T-helper 17 cell (primary cell): ENCODE data around the gene IRAK4. TPM values are rescaled to one million over a fixed set of nuclear protein-coding genes. Genes with fewer than 3 reads are reported as not detected.

Experiments
- ATAC-seq: fragments of 150-1000 bp; cut with Tn5 transposase; 2 replicates; pipeline ENCODE4 v1.10.0; 2021; ENCODE audit warnings: mild to moderate bottlenecking, moderate library complexity
- DNase-seq, 3 donors: peaks; one replicate each; pipeline versions ENCODE4 v3.0.0 to v3.0.0-alpha.2; 2020 to 2021
- H3K9me3 ChIP-seq: one replicate; pipeline ENCODE4 v1.7.0; 2013; ENCODE audit warnings: low read length, mild to moderate bottlenecking; ENCODE audit not compliant: control insufficient read depth, poor library complexity, severe bottlenecking
- H3K27ac Mint-ChIP-seq: one replicate; pipeline ENCODE4 v1.8.0; 2022; ENCODE audit warnings: mild to moderate bottlenecking, moderate library complexity, mixed read lengths
- H3K27me3 Mint-ChIP-seq: one replicate; pipeline ENCODE4 v1.8.0; 2022; ENCODE audit warnings: mixed read lengths
- H3K36me3 Mint-ChIP-seq: one replicate; pipeline ENCODE4 v1.8.0; 2022; ENCODE audit warnings: low read depth, mixed read lengths
- H3K4me1 Mint-ChIP-seq: one replicate; pipeline ENCODE4 v1.8.0; 2022; ENCODE audit warnings: mild to moderate bottlenecking, mixed read lengths
- H3K4me3 Mint-ChIP-seq: one replicate; pipeline ENCODE4 v1.8.0; 2022; ENCODE audit warnings: mild to moderate bottlenecking, moderate library complexity, mixed read lengths
- total RNA-seq, 4 donors: library from RNA in 2 of 4; stranded (reverse) in 2 of 4; gene quantifications; one replicate each; pipeline ENCODE4 v1.2.3 and lab custom pipeline; 2022 to 2026

IRAK4 gene
- total RNA-seq (10 to 100 TPM; 44.5 to 53.6 TPM), total RNA-seq (lab: John Stamatoyannopoulos, UW) (99.1 to 103 reads per million in 2 donors)

DNA sequence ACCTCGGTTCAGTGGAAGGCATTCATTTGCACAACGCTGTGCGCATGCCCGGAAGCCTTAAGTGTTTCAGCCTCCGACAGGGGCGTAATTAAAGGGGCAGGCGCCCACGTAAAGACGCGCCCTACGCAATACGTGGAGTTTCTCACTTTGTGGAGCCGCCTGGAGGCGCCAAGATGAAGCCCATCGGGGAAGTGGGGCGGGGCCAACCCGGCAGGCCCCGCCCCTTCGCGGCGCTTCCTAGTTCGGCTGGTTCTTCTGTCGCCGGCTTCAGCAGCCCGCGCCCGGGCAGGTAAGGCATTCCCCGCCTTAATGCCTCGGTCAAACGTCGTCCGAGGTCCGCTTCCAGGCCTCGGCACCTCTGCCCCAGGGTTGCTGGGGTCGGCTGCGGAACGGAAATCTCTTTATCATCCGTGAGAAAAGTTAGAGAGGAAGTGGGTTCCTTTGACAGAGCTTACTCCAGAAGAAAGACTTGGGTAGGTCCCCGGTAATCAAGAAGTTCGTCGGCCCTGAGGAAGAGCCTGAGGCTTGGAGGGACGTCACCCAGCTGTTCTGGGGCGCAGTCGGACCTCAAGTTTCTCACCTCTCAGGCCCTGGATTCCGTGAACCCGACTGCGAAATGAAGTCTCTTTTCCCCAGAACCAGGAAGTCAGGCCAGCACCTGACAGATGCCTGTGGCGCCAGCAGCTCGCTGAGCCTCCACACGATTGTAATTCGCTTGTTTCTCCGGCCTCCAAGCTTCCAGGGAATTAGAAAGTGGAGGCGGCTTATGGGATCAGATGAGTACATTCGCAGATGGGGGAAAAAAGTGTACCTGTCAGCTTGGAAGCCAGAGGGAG is at the start of gene IRAK4, which contains the start of gene PUS7L:
Gene IRAK4, plus strand, starts transcription at position 224 of the 836 bp plus-strand sequence. CDS start 9,161 bp downstream, outside the sequence.
Gene PUS7L, minus strand, starts transcription at position 63 of the 836 bp plus-strand sequence. CDS start 3,545 bp downstream, outside the sequence.
- Mint-ChIP-seq H3K27ac (peak within 1 kb of the TSS; percentile 98), H3K4me3 (peak within 1 kb of the TSS; percentile 97), H3K36me3 (peaks cover 15% of the 10 kb centered on the region), H3K27me3 (no peaks in the 10 kb centered on the region), H3K4me1 (peaks cover 53% of the 10 kb centered on the region)
- H3K9me3 ChIP-seq: no peaks in the 10 kb centered on the region
- DNase-seq (peak; percentile 90 to 94 (median 91)), ATAC-seq (peak; percentile 96)

DNA sequence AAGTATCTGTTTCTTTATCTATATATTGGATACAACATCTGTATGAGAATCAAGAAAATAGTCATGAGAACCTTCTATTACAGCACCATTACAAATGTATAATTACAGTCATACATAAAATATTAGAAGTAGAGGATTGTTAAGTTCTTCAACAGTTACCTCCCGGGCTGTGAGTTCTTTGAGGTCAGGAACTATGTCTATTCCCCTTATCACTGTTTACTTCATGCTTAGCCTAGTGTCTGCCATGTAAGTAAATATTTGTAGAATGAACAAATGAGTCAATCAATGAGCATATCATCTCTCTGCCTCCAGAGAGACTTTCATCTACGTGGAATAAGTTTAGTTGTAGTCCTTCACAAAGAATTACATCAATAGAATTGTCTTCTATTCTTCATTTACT is 47.4 kb upstream of the IRAK4 start:
- H3K27ac Mint-ChIP-seq: no peak overlapping the region

DNA sequence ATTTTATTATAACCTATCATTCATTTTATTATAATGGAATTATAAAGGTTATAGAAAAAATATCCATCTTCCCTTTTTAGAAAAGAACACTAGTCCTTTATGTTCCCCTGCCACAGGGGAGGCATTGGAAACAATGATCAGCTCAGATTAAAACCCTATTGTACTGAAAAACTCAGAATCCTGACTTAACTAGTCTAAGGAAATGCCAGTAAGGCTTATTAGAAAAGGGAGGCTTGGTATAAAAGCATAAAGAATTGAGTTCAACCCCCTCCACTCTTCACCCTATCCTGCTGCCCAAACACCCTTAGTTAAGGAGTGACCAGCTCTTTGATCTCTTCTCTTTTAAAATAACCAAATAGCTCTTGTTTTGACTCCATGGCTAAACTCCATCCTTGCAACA is 36.1 kb upstream of the IRAK4 start:
- Mint-ChIP-seq H3K36me3 (peaks cover 2% of the 10 kb centered on the region), H3K27ac (no peak overlapping the region), H3K4me3 (no peak overlapping the region), H3K27me3 (no peaks in the 10 kb centered on the region), H3K4me1 (no peaks in the 10 kb centered on the region)
- no peak for ATAC-seq
- no peak for DNase-seq
- no peaks in the 10 kb centered on the region for H3K9me3 ChIP-seq

More for the DNA sequence above, 47.4 kb upstream of the IRAK4 start:
- no peaks in the 10 kb centered on the region for H3K36me3 Mint-ChIP-seq
- peaks cover 25% of the 10 kb centered on the region for H3K27me3 Mint-ChIP-seq
- DNase-seq: no peak
- H3K4me3 Mint-ChIP-seq: no peak overlapping the region
- ATAC-seq: no peak
- H3K4me1 Mint-ChIP-seq: no peaks in the 10 kb centered on the region
- no peaks in the 10 kb centered on the region for H3K9me3 ChIP-seq

DNA sequence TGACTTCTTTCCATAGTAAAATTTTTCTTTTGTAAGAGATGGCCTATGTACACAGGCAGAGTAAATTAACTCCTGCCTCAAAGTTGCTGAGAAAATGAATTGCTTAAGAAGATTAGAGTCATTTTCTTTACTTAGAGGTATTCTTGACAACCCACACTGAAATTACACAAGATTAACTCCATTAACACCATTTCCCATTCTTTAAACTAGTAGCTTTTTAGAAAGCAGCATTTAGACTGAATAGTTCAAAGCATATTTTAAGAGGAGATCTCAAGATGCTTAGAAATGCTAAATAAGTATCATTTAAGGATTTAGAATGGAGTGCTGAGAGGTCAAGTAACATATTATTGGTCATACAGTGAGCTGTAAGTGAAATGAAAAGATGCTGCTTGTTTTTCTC is 35.6 kb upstream of the IRAK4 start:
- Mint-ChIP-seq H3K4me1 (no peaks in the 10 kb centered on the region), H3K27me3 (no peaks in the 10 kb centered on the region), H3K27ac (no peak overlapping the region), H3K36me3 (peaks cover 2% of the 10 kb centered on the region), H3K4me3 (no peak overlapping the region)
- no peak for ATAC-seq
- H3K9me3 ChIP-seq: no peaks in the 10 kb centered on the region
- no peak for DNase-seq

DNA sequence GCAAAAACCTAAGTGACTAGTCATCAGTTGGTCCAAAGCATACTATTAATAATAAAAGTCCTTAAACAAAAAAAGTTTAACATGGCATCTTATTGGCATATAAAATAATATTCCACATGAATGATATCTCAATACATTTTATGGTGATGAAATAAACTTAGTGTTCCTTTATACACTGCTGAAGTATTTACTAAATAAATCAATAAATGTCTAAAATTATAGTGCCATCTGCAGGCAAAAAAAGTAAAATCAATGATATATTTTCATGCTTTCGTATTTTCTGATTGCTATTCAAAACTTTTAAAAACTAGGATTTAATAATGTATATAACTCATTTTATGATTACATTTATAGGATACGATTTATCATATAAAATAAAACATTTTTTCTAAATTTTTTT is 30.6 kb upstream of the IRAK4 start:
- DNase-seq (no peak), ATAC-seq (no peak)
- H3K4me1 Mint-ChIP-seq: peaks cover 3% of the 10 kb centered on the region
- H3K9me3 ChIP-seq: no peaks in the 10 kb centered on the region
- H3K36me3 Mint-ChIP-seq: peaks cover 2% of the 10 kb centered on the region
- H3K4me3 Mint-ChIP-seq: no peak overlapping the region
- H3K27me3 Mint-ChIP-seq: no peaks in the 10 kb centered on the region
- H3K27ac Mint-ChIP-seq: no peak overlapping the region

DNA sequence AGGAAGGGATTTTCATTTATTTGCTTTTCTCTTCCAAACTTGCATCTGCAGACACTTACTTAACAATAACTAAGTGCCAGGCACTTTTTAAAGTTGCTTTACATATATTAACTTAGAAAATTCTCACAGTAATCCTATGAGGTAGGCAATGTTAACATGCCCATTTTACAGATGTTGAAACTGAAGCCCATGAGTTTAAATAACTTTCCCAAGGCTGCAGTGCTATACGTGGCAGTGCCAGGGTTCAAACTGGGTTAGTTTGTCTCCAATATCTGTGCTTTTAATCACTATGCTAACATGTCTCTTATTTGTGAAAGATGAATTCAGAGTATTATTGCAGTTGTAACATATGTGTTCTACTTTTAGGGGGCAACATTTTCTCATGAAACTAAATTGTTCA is 30.1 kb upstream of the IRAK4 start:
- Mint-ChIP-seq H3K36me3 (peaks cover 2% of the 10 kb centered on the region), H3K4me1 (peaks cover 3% of the 10 kb centered on the region), H3K4me3 (no peak overlapping the region), H3K27me3 (no peaks in the 10 kb centered on the region), H3K27ac (peak overlapping the region; percentile 24)
- ATAC-seq: no peak
- DNase-seq: no peak
- H3K9me3 ChIP-seq: no peaks in the 10 kb centered on the region

DNA sequence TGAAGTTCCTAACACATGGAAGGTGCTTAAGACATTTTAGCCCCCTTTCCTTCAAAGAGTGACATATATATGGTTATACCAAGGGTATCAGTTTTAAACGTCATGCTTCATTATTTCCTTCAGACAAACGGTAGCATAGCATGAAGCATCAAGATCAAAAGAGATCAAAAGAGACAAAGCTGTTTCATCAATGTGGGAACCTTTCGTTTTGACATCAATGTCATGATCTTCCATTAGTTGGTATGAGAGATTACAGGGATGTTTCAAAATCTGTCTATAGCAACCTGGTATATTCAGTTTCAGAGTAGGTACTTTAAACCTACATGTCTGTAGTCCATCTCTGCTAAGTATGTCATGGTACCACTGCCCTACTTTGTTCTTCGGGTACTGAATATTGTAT is 28.5 kb upstream of the IRAK4 start:
- no peak for DNase-seq
- H3K27ac Mint-ChIP-seq: peak overlapping the region; percentile 9

DNA sequence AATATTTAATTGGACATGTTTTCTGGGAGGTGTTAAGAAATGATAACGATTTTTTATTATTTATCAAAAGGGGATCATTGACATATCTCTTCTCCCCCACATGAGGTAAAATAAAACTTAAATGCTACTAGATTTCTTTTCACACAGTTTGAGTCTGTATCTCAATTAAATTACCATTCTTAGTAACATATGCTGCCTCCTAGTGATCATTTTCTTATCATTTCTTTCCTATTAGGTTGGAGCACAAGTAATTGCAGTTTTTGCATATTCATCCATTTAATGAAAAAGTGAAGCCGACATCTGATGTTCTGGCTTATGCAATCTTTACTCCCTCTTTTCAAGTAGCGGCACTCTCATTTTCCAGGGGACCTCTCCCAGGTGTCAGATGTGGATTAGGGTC is 25.1 kb upstream of the IRAK4 start:
- no peaks in the 10 kb centered on the region for H3K27me3 Mint-ChIP-seq
- peaks cover 3% of the 10 kb centered on the region for H3K4me1 Mint-ChIP-seq
- H3K36me3 Mint-ChIP-seq: peaks cover 2% of the 10 kb centered on the region
- no peak for DNase-seq
- no peaks in the 10 kb centered on the region for H3K9me3 ChIP-seq
- no peak overlapping the region for H3K4me3 Mint-ChIP-seq
- ATAC-seq: no peak
- H3K27ac Mint-ChIP-seq: no peak overlapping the region

More for the DNA sequence above, 28.5 kb upstream of the IRAK4 start:
- peaks cover 2% of the 10 kb centered on the region for H3K36me3 Mint-ChIP-seq
- peaks cover 3% of the 10 kb centered on the region for H3K4me1 Mint-ChIP-seq
- no peaks in the 10 kb centered on the region for H3K9me3 ChIP-seq
- peak; percentile 47 for ATAC-seq
- no peaks in the 10 kb centered on the region for H3K27me3 Mint-ChIP-seq
- H3K4me3 Mint-ChIP-seq: no peak overlapping the region

DNA sequence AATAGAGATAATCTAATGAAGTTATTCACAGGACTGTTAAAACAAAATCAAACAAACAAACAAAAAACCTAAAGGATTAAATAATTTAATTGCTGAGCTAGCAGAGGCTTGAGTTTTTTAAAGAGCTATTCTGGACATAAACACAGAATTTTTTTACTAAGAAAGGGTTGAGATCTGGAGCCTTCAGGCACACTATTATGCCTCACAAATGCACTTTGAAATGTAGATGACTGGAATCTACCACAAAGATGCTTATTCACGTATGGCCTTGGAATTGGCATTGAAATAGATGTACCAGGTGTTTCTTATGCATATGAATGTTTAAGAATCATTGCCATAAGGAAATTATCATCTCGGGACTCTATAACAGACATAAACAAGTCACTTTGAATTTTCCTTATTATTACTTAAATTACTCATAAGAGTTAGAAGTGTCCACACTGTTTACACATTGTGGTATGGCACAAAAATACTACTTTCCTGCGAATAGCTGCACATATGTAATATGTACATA is 21.8 kb upstream of the IRAK4 start:
- peaks cover 3% of the 10 kb centered on the region for H3K4me1 Mint-ChIP-seq
- H3K27me3 Mint-ChIP-seq: no peaks in the 10 kb centered on the region
- H3K9me3 ChIP-seq: no peaks in the 10 kb centered on the region
- H3K27ac Mint-ChIP-seq: no peak overlapping the region
- DNase-seq (no peak), ATAC-seq (no peak)
- H3K36me3 Mint-ChIP-seq: peaks cover 5% of the 10 kb centered on the region
- no peak overlapping the region for H3K4me3 Mint-ChIP-seq

DNA sequence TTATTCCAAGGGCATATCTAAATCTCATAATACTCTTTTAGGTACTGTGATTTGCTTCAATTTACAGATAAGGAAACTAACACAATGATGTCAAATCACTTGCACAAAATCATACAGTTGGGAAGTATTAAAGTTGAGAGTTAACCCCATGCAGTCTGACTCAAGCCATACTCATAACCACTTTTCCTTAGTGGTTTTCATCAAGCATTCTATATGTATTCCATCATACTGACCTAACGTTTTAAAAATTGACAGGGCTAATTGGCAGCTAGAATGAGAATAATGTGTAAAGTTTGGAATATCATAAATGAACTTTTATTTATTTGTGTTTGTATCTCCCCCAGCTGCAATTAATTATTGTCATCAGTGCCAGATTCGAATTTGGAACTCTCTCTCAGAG is 21.1 kb upstream of the IRAK4 start:
- H3K4me3 Mint-ChIP-seq: no peak overlapping the region

DNA sequence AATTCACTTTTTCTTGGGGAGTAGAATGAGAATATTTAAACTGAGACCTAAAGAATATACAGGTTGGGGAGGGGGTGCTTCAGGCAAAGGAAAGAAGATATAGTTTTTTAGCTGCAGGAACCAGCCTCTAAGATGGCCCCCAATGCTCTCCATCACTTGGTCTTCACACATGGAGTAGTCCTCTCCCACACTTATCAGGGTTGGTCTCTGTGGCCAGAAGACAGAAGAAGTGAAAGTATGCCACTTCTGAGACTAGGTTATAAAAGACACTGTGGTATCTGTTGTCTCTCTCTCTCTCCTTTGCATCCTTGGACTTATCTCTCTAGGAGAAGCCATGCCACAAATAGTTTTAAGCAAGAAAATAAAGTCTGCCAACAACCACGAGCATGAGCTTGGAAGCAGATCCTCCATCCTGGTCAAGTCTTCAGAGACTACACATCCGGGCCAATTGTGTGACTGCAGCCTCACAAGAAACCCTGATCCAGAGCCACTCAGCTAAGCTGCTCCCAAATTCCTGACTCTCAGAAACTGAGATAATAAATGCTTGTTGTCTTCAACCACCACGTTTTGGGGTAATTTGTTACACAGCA is 18.1 kb upstream of the IRAK4 start:
- no peaks in the 10 kb centered on the region for H3K9me3 ChIP-seq
- peaks cover 4% of the 10 kb centered on the region for H3K36me3 Mint-ChIP-seq
- no peak overlapping the region for H3K4me3 Mint-ChIP-seq
- ATAC-seq (no peak), DNase-seq (no peak)
- peaks cover 2% of the 10 kb centered on the region for H3K4me1 Mint-ChIP-seq
- H3K27me3 Mint-ChIP-seq: no peaks in the 10 kb centered on the region
- no peak overlapping the region for H3K27ac Mint-ChIP-seq

More for the DNA sequence above, 21.1 kb upstream of the IRAK4 start:
- DNase-seq: no peak
- Mint-ChIP-seq H3K4me1 (peaks cover 3% of the 10 kb centered on the region), H3K27ac (no peak overlapping the region), H3K27me3 (no peaks in the 10 kb centered on the region), H3K36me3 (peaks cover 5% of the 10 kb centered on the region)
- no peaks in the 10 kb centered on the region for H3K9me3 ChIP-seq
- no peak for ATAC-seq

DNA sequence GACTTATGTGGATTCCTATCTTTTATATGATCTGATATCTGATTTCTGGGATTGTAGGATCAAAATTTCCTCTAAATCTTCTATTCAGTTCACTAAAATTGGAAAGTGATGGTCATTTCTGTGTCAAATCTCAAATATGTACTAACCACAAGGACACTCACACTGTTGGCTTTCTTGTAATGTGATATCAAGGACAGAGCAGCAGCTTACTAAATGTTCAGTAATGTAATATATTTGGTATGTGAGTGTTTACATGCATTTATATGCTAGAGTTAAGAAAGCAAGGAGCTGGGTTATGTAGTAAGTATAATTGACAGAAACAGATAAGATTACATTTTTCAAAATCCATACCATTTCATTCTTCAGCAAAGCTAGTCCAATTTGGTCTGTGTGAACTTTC is 16.6 kb upstream of the IRAK4 start:
- DNase-seq: no peak
- peaks cover 5% of the 10 kb centered on the region for H3K4me1 Mint-ChIP-seq
- H3K36me3 Mint-ChIP-seq: peaks cover 4% of the 10 kb centered on the region
- no peak overlapping the region for H3K27ac Mint-ChIP-seq
- no peaks in the 10 kb centered on the region for H3K27me3 Mint-ChIP-seq
- H3K9me3 ChIP-seq: no peaks in the 10 kb centered on the region
- H3K4me3 Mint-ChIP-seq: no peak overlapping the region
- ATAC-seq: no peak

DNA sequence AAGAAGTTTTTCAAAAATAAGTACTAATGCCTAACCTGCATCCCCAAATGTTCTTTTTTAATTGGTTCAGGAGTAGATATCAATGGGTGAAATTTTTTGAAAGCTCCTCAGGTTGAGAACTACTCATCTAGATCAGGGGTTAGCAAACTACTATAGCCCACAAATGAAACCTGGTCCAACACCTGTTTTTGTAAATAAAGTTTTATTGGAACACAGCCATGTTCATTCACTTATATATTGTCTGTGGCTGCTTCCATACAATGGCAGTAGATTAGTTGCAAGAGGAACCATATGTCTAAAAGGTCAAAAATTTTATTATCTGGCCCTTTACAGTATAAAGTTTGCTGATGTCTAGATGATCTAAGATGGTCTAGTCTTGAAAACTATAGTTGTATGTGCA is 13.9 kb upstream of the IRAK4 start:
- ATAC-seq (no peak), DNase-seq (no peak)
- no peak overlapping the region for H3K4me3 Mint-ChIP-seq
- H3K27ac Mint-ChIP-seq: no peak overlapping the region
- H3K27me3 Mint-ChIP-seq: no peaks in the 10 kb centered on the region
- no peaks in the 10 kb centered on the region for H3K9me3 ChIP-seq
- H3K36me3 Mint-ChIP-seq: peaks cover 5% of the 10 kb centered on the region
- peaks cover 7% of the 10 kb centered on the region for H3K4me1 Mint-ChIP-seq
